SH-SY5Y (cell line): Measurements from ENCODE around the gene CEPT1.

Source experiments
- GATA2 ChIP-seq: IDR thresholded peaks from 2 replicates; pipeline ENCODE4 v1.6.1; 2011; ENCODE audit warnings: mild to moderate bottlenecking, low read depth, low read length
- GATA3 ChIP-seq: IDR thresholded peaks from 2 replicates; pipeline ENCODE4 v1.6.1; 2011; ENCODE audit warnings: low read depth, mild to moderate bottlenecking, low read length, moderate library complexity

DNA sequence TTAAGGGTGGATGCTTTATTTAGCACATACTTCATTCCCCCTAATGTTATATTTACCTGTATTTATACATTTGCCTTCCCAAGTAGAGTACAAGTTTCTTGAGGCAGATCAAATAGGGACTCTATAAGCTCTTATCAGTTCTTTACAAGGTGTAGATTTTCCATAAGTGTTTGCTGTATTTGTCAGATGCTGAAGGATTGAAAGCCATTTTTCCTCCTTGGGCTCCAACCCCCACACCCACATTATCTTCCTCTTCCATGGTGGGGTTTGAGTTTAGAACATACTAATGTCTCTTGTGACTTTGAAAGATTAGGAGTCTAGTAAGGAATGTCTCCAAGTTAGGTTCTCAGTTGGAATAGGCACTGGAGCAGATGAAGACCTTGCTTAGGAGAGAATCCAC lies 85.1 kb downstream of the CEPT1 start:
- no peak for TF ChIP-seq GATA3
- no peak for TF ChIP-seq GATA2
